OCI-LY7 (cell line): ENCODE measurements around the gene F3.

ENCODE experiments used
- EZH2phosphoT487 ChIP-seq: fragments of 200-600 bp; sonication (generic); IDR thresholded peaks from 2 replicates; pipeline ENCODE4 v1.6.1; 2018; ENCODE audit warnings: low read depth, borderline replicate concordance, mild to moderate bottlenecking, mixed run types, antibody characterized with exemption, low read length, moderate library complexity, mixed read lengths
- TF ChIP-seq, protein P1 (sequence below): fragments of 200-600 bp; sonication (generic); conservative IDR thresholded peaks from 2 replicates; pipeline ENCODE4 v1.5.1; 2014; ENCODE audit warnings: mild to moderate bottlenecking, antibody characterized with exemption, low read length, moderate library complexity, mixed read lengths

DNA sequence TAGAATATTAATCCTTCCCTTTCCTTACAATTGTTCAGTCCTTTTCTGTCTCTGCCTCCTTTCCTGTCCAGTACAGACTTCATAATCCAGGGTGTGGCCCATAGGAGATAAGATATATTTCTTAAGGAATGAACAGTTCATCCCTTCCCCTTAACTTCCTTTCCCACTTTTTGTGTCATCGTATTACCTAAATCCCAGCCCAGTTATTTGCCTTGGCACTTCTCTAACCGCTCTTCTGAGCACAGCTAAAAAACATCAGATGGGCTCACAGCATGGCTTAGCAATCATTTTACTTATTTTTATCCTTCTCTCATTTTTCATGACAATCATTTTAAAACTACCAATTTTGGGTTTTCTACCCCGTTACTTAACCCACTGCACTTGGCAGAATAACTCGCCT, 39.6 kb downstream of the F3 start:
- TF ChIP-seq, protein P1, sequence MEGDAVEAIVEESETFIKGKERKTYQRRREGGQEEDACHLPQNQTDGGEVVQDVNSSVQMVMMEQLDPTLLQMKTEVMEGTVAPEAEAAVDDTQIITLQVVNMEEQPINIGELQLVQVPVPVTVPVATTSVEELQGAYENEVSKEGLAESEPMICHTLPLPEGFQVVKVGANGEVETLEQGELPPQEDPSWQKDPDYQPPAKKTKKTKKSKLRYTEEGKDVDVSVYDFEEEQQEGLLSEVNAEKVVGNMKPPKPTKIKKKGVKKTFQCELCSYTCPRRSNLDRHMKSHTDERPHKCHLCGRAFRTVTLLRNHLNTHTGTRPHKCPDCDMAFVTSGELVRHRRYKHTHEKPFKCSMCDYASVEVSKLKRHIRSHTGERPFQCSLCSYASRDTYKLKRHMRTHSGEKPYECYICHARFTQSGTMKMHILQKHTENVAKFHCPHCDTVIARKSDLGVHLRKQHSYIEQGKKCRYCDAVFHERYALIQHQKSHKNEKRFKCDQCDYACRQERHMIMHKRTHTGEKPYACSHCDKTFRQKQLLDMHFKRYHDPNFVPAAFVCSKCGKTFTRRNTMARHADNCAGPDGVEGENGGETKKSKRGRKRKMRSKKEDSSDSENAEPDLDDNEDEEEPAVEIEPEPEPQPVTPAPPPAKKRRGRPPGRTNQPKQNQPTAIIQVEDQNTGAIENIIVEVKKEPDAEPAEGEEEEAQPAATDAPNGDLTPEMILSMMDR = no peak
- TF ChIP-seq EZH2phosphoT487 = no peak
